HG03025 (cell line): ENCODE results near the gene ERAP2.

ENCODE experiments used
- ATAC-seq: cut with Tn5 transposase; IDR thresholded peaks from one replicate; pipeline ENCODE4 v1.9.1; 2021; ENCODE audit warnings: mild to moderate bottlenecking, moderate library complexity; ENCODE audit not compliant: unreplicated experiment, low FRiP score

Gene ERAP2

GRCh38 chr5:96896276-96896675 is 20.0 kb downstream of the ERAP2 start:
- ATAC-seq = peak; percentile 71

GRCh38 chr5:96896806-96897205 is 20.5 kb downstream of the ERAP2 start:
- ATAC-seq = peak; percentile 95

GRCh38 chr5:96901384-96901783 is 25.1 kb downstream of the ERAP2 start:
- no peak for ATAC-seq

GRCh38 chr5:96901841-96902240 is 25.5 kb downstream of the ERAP2 start:
- ATAC-seq = no peak

GRCh38 chr5:96902876-96903275 is 26.6 kb downstream of the ERAP2 start:
- no peak for ATAC-seq

- ATAC-seq = no peak
These were observed 27.0 kb downstream of the ERAP2 start for GRCh38 chr5:96903300-96903699.

GRCh38 chr5:96904054-96904931 is 28.0 kb downstream of the ERAP2 start:
- no peak for ATAC-seq

GRCh38 chr5:96905864-96906263 is 29.6 kb downstream of the ERAP2 start:
- ATAC-seq = no peak

- ATAC-seq = no peak
These were observed 32.7 kb downstream of the ERAP2 start for GRCh38 chr5:96909003-96909402.

GRCh38 chr5:96909435-96909834 is 33.1 kb downstream of the ERAP2 start:
- ATAC-seq = no peak

- ATAC-seq = no peak
These were observed 34.8 kb downstream of the ERAP2 start for GRCh38 chr5:96911139-96911538.

GRCh38 chr5:96913233-96913632 is 36.9 kb downstream of the ERAP2 start:
- ATAC-seq = no peak

- ATAC-seq = peak; percentile 48
These were observed 43.5 kb downstream of the ERAP2 start for GRCh38 chr5:96919754-96920197.

- ATAC-seq = no peak
These were observed 44.5 kb downstream of the ERAP2 start for GRCh38 chr5:96920744-96921355.

GRCh38 chr5:96922499-96923244 is 46.4 kb downstream of the ERAP2 start:
- no peak for ATAC-seq

- ATAC-seq = no peak
These were observed 47.7 kb downstream of the ERAP2 start for GRCh38 chr5:96924016-96924443.

- no peak for ATAC-seq
These were observed 50.0 kb downstream of the ERAP2 start for GRCh38 chr5:96926276-96926675.

GRCh38 chr5:96927008-96927407 is 50.7 kb downstream of the ERAP2 start:
- no peak for ATAC-seq

GRCh38 chr5:96928931-96929708 is 52.8 kb downstream of the ERAP2 start:
- no peak for ATAC-seq

GRCh38 chr5:96930058-96930457 is 53.8 kb downstream of the ERAP2 start:
- no peak for ATAC-seq
